Measurements from ENCODE around the gene FHOD3.

Gene FHOD3

GRCh38 chr18:36636237-36636817, 338.8 kb downstream of the FHOD3 start:
- TF ChIP-seq TAF1 (IDR thresholded peaks at IDR 0.05; ENCODE audit: borderline replicate concordance, insufficient read depth, low read length) (no peak), SIN3A (IDR thresholded peaks at IDR 0.05; ENCODE audit: borderline replicate concordance, insufficient read depth, low read length) (no peak), POLR2AphosphoS5 (IDR thresholded peaks at IDR 0.05; ENCODE audit: low read depth, low read length) (no peak), REST (IDR thresholded peaks at IDR 0.05; ENCODE audit: insufficient read depth in 1 of 2, low read depth in 2 of 2, low read length in 2 of 2) (no peak), FOXP2 (optimal IDR thresholded peaks at IDR 0.05; ENCODE audit: borderline replicate concordance, extremely low read depth, extremely low read length, insufficient read depth) (no peak)

- TF ChIP-seq REST (IDR thresholded peaks at IDR 0.05; ENCODE audit: insufficient read depth in 1 of 2, low read depth in 2 of 2, low read length in 2 of 2) (no peak), TAF1 (IDR thresholded peaks at IDR 0.05; ENCODE audit: borderline replicate concordance, insufficient read depth, low read length) (no peak), FOXP2 (optimal IDR thresholded peaks at IDR 0.05; ENCODE audit: borderline replicate concordance, extremely low read depth, extremely low read length, insufficient read depth) (no peak), POLR2AphosphoS5 (IDR thresholded peaks at IDR 0.05; ENCODE audit: low read depth, low read length) (no peak), SIN3A (IDR thresholded peaks at IDR 0.05; ENCODE audit: borderline replicate concordance, insufficient read depth, low read length) (no peak)
Measured at GRCh38 chr18:36638224-36638623, 340.7 kb downstream of the FHOD3 start.

GRCh38 chr18:36640021-36640952, 342.8 kb downstream of the FHOD3 start:
- no peak for TF ChIP-seq TAF1 (IDR thresholded peaks at IDR 0.05; ENCODE audit: borderline replicate concordance, insufficient read depth, low read length)

GRCh38 chr18:36643061-36643460, 345.5 kb downstream of the FHOD3 start:
- TF ChIP-seq TAF1 (IDR thresholded peaks at IDR 0.05; ENCODE audit: borderline replicate concordance, insufficient read depth, low read length): no peak
- TF ChIP-seq FOXP2 (optimal IDR thresholded peaks at IDR 0.05; ENCODE audit: borderline replicate concordance, extremely low read depth, extremely low read length, insufficient read depth): no peak
- TF ChIP-seq SIN3A (IDR thresholded peaks at IDR 0.05; ENCODE audit: borderline replicate concordance, insufficient read depth, low read length): no peak
- TF ChIP-seq REST (IDR thresholded peaks at IDR 0.05; ENCODE audit: insufficient read depth in 1 of 2, low read depth in 2 of 2, low read length in 2 of 2): no peak
- TF ChIP-seq POLR2AphosphoS5 (IDR thresholded peaks at IDR 0.05; ENCODE audit: low read depth, low read length): no peak

GRCh38 chr18:36648803-36649202, 351.3 kb downstream of the FHOD3 start:
- TF ChIP-seq REST (IDR thresholded peaks at IDR 0.05; ENCODE audit: insufficient read depth in 1 of 2, low read depth in 2 of 2, low read length in 2 of 2): no peak
- no peak for TF ChIP-seq FOXP2 (optimal IDR thresholded peaks at IDR 0.05; ENCODE audit: borderline replicate concordance, extremely low read depth, extremely low read length, insufficient read depth)
- no peak for TF ChIP-seq SIN3A (IDR thresholded peaks at IDR 0.05; ENCODE audit: borderline replicate concordance, insufficient read depth, low read length)
- no peak for TF ChIP-seq TAF1 (IDR thresholded peaks at IDR 0.05; ENCODE audit: borderline replicate concordance, insufficient read depth, low read length)
- no peak for TF ChIP-seq POLR2AphosphoS5 (IDR thresholded peaks at IDR 0.05; ENCODE audit: low read depth, low read length)

All from PFSK-1 (cell line).